Heart left ventricle (tissue), 13 donors: Measurements from ENCODE around the gene DUSP12.

Experiments used
- POLR2A ChIP-seq, 2 donors: fragments of 450-650 bp; IDR thresholded peaks; one replicate each; pipeline ENCODE4 v1.6.1; 2017; ENCODE audit warnings: antibody characterized with exemption in 2 of 2, mild to moderate bottlenecking in 2 of 2, moderate library complexity in 2 of 2
- TF ChIP-seq, protein P1 (sequence below), 12 donors: fragments of 200-600 bp; sonication (generic) in 4 of 12; IDR thresholded peaks; one replicate each; pipeline versions ENCODE4 v1.5.0 to v1.8.0; 2018 to 2022; ENCODE audit warnings: antibody characterized with exemption in 12 of 12, mild to moderate bottlenecking in 5 of 12
- donor health status: ischemic (EF 13 %, LVEDD 7.1; RV severe dilation, severe dysfunction).
- donor health status: DM: no; HTN: yes; CAD: no.
- donor health status: DM: no; HTN: no; CAD: no.
- donor health status: ischemic (EF 25% LVEDD 6.9; RV normal size, moderate dysfunction).
- donor health status: ischemic (EF 25% LVEDD 5.7; RV mildly dilated, moderate dysfunction).
- donor health status: ischemic (EF 35%, LVEDD 5.7; RV mildly dilated, moderate dysfunction).
- donor health status: nonischemic (EF 11% LVEDD 7.7; RV severe dilation, severe dysfunction).
- donor health status: DM: yes; HTN: yes; CAD: no.
- donor health status: PGD.
- donor health status: ischemic (EF 29% LVEDD 5.4; RV normal size, mild dysfunction).
- donor health status: nonischemic (EF 23%, LVEDD 6.1; RV moderate dilation, normal function).

DNA sequence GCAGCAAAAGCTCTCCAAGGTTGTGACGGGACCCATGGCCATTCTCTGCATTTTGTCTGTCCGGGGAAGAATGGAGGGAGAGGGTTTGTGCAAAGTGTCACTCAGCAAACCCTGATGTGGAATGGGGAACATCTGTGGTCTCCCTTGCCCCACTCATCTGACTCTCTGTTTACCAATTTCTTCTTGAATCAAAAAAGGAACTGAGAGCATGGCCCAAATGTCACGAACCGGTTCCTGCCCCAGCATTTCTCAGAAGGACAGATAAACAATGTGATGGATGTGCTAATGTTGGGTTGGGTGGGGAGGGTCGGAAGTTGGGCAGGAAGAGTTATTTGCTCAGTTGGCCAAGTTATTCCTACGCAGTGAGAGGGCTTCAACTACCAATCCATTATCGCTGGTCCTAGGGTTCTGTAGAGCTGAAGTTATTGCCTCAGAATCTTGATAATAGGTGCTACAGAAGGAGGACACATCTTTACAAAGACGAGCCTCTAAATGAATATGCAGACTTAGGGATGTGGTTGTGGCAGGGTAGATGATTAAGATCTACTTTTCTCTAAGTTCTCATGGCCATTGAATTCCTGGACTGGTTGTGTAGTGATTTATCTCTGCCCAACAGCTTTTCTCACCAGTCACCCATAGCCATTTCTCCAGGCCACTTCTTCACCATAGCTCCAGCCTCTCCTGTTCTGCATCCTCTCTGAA lies 9.6 kb upstream of the DUSP12 start:
- TF ChIP-seq, protein P1, sequence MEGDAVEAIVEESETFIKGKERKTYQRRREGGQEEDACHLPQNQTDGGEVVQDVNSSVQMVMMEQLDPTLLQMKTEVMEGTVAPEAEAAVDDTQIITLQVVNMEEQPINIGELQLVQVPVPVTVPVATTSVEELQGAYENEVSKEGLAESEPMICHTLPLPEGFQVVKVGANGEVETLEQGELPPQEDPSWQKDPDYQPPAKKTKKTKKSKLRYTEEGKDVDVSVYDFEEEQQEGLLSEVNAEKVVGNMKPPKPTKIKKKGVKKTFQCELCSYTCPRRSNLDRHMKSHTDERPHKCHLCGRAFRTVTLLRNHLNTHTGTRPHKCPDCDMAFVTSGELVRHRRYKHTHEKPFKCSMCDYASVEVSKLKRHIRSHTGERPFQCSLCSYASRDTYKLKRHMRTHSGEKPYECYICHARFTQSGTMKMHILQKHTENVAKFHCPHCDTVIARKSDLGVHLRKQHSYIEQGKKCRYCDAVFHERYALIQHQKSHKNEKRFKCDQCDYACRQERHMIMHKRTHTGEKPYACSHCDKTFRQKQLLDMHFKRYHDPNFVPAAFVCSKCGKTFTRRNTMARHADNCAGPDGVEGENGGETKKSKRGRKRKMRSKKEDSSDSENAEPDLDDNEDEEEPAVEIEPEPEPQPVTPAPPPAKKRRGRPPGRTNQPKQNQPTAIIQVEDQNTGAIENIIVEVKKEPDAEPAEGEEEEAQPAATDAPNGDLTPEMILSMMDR (IDR thresholded peaks at IDR 0.05), result no peak
- TF ChIP-seq POLR2A (IDR thresholded peaks at IDR 0.05), result no peak
